ENCODE data around the gene PDK2.

The PDK2 gene

GRCh38 chr17:50078430-50078829, 16.7 kb upstream of the PDK2 start:
- no peak for DNase-seq (ENCODE audit: low read depth)
- TF ChIP-seq, protein P1, sequence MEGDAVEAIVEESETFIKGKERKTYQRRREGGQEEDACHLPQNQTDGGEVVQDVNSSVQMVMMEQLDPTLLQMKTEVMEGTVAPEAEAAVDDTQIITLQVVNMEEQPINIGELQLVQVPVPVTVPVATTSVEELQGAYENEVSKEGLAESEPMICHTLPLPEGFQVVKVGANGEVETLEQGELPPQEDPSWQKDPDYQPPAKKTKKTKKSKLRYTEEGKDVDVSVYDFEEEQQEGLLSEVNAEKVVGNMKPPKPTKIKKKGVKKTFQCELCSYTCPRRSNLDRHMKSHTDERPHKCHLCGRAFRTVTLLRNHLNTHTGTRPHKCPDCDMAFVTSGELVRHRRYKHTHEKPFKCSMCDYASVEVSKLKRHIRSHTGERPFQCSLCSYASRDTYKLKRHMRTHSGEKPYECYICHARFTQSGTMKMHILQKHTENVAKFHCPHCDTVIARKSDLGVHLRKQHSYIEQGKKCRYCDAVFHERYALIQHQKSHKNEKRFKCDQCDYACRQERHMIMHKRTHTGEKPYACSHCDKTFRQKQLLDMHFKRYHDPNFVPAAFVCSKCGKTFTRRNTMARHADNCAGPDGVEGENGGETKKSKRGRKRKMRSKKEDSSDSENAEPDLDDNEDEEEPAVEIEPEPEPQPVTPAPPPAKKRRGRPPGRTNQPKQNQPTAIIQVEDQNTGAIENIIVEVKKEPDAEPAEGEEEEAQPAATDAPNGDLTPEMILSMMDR (conservative IDR thresholded peaks at IDR 0.05; ENCODE audit: low read length): no peak
- no peak overlapping the region for H3K4me3 ChIP-seq (ENCODE audit: low read length)

DNA sequence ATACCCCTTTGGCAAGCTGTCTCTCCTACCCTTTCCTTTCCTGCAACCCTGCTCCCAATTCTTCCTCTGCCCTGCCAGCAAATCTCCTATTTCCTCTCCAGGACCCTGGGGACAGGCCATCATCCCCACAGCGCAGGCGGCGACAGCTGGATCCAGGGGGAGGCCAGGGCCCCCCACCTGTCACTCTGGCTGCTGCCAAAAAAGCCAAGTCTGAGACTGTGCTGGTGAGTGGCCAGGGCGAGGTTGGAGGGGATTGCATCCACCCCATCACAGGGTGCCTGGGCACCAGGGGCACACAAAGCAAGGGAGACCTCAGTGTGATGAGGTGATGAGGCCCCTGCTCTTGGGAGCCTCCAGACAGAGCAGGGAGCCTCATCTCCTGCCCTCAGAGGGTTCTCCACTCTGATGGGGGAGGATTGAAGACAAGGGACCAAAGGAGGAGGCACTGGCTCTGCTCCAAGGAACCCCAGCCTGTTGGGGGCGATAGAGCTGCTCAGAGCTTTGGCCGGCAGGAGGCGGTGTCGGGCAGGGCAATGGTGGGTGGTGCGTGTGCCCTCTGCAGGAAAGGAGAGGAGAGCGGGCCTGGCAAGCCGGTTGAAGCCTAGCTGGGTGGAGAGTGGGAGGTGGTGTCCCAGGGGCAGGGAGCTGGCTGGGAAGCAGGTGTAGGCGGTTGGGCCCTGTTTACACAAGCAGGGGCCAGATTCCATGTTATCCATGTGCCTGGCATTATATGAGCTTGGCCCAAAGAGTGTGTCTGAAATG, 15.6 kb upstream of the PDK2 start:
- TF ChIP-seq, protein P1 (conservative IDR thresholded peaks at IDR 0.05; ENCODE audit: low read length): peak; percentile 68
- H3K4me3 ChIP-seq (ENCODE audit: low read length): no peak overlapping the region
- peak; percentile 49 for DNase-seq (ENCODE audit: low read depth)

- H3K4me3 ChIP-seq (ENCODE audit: low read length): no peak overlapping the region
- TF ChIP-seq, protein P1 (conservative IDR thresholded peaks at IDR 0.05; ENCODE audit: low read length): no peak
- DNase-seq (ENCODE audit: low read depth): no peak
These were observed 15.1 kb upstream of the PDK2 start for GRCh38 chr17:50080096-50080480.

GRCh38 chr17:50080827-50081226, 14.3 kb upstream of the PDK2 start:
- no peak for DNase-seq (ENCODE audit: low read depth)
- H3K4me3 ChIP-seq (ENCODE audit: low read length): no peak overlapping the region
- TF ChIP-seq, protein P1 (conservative IDR thresholded peaks at IDR 0.05; ENCODE audit: low read length): no peak

DNA sequence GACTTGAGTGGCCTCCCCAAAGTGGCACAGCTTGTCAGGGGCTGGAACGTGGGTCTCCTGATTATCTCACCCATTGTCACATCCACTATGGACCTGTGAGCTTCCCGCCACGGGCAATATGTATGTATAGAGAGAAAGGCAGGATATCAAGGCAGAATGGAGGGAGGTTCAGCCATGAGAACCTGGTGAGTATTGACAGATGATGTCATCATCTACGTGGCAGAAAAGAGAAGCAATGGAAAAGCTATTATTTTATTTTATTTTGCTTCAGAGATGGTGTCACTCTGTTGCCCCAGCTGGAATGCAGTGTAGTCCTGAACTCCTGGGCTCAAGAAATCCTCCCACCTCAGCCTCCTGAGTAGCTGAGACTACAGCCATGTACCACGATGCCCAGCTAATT, 13.4 kb upstream of the PDK2 start:
- DNase-seq (ENCODE audit: low read depth): no peak
- TF ChIP-seq, protein P1 (conservative IDR thresholded peaks at IDR 0.05; ENCODE audit: low read length): no peak
- H3K4me3 ChIP-seq (ENCODE audit: low read length): no peak overlapping the region

- TF ChIP-seq, protein P1 (conservative IDR thresholded peaks at IDR 0.05; ENCODE audit: low read length): peak; percentile 85
- no peak overlapping the region for H3K4me3 ChIP-seq (ENCODE audit: low read length)
- peak; percentile 69 for DNase-seq (ENCODE audit: low read depth)
These were observed 7.8 kb upstream of the PDK2 start for GRCh38 chr17:50087246-50087911.

DNA sequence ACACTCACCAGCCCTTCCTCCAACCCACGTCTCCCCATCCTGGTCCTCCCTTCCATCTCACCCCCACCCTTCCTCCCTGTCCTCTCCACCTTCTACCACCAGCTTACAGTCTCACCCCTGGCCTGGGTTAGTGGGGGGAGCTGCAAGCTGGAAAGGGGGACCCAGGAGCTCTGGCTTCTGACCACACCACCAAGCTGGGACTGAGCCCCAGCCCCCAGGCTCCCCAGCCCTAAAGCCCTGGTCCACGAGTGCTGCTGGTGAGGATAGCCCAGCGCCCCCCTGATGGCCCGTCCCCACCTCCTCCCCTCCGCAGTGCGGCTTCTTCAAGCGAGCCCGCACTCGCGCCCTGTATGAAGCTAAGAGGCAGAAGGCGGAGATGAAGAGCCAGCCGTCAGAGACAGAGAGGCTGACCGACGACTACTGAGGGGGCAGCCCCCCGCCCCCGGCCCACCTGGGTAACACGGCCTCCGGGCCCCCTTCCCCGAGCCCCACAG, 7.2 kb upstream of the PDK2 start:
- DNase-seq (ENCODE audit: low read depth): no peak
- H3K4me3 ChIP-seq (ENCODE audit: low read length): no peak overlapping the region
- TF ChIP-seq, protein P1 (conservative IDR thresholded peaks at IDR 0.05; ENCODE audit: low read length): no peak
